Testis (tissue), 3 donors: ENCODE results near the gene CNPY4. TPM values are rescaled to one million over a fixed set of nuclear protein-coding genes. Genes with fewer than 3 reads are reported as not detected.
A peak's percentile ranks its signal among the peaks of the same experiment; 100 is the strongest.

ENCODE experiments used
- DNase-seq: peaks from one replicate; pipeline ENCODE4 v3.0.0-alpha.2; 2019
- H3K27ac ChIP-seq, 2 donors: fragments of 200-600 bp; sonication (generic); one replicate each; pipeline ENCODE4 v1.5.1; 2019
- H3K27me3 ChIP-seq: fragments of 200-600 bp; sonication (generic); one replicate; pipeline ENCODE4 v1.5.1; 2019
- H3K36me3 ChIP-seq: fragments of 200-600 bp; sonication (generic); one replicate; pipeline ENCODE4 v1.5.1; 2017; ENCODE audit warnings: low read depth; ENCODE audit errors: missing control alignments
- H3K4me1 ChIP-seq: fragments of 200-600 bp; sonication (generic); one replicate; pipeline ENCODE4 v1.5.1; 2019
- H3K4me3 ChIP-seq, 2 donors: fragments of 200-600 bp; sonication (generic); one replicate each; pipeline ENCODE4 v1.5.1; 2017 to 2019
- H3K9me3 ChIP-seq: fragments of 200-600 bp; sonication (generic); one replicate; pipeline ENCODE4 v1.5.1; 2017
- POLR2A ChIP-seq: fragments of 450-650 bp; IDR thresholded peaks from one replicate; pipeline ENCODE4 v1.6.1; 2017; ENCODE audit warnings: antibody characterized with exemption, mild to moderate bottlenecking, moderate library complexity
- WGBS, 2 donors: methylation state at CpG; one replicate each; pipeline ENCODE4 v1.1.5; 2018; 5-methylcytosine and 5-hydroxymethylcytosine counted together
- intact Hi-C: fragments of 100-400 bp; cut with DNase I; formaldehyde crosslinking; loops from one replicate; pipeline ENCODE4 v1.15.1; 2023; ENCODE audit warnings: low total_unique reads
- polyA plus RNA-seq: library from polyadenylated mRNA; stranded (reverse); fragments of 350-450 nt; fragmentation: Illumina TruSeq; extraction: RNeasy Lipid Tissue Mini Kit (QIAGEN cat#74804); gene quantifications from one replicate; pipeline ENCODE4 v1.2.3, GENCODE V29; 2014; ENCODE audit warnings: low read depth, low replicate concordance; ENCODE audit not compliant: insufficient read depth
- total RNA-seq, 2 donors: library from RNA; depleted of rRNA; stranded (reverse); fragments of >200 nt; gene quantifications; one replicate each; pipeline ENCODE4 v1.2.3, GENCODE V29; 2016
- TF ChIP-seq, protein P1 (sequence below), 3 experiments: fragments of 450-650 bp in 2 of 3; fragments of 200-600 bp in 1 of 3; sonication (generic) in 1 of 3; IDR thresholded peaks; one replicate each; pipeline ENCODE4 v1.5.1; 2016 to 2019; ENCODE audit warnings: antibody characterized with exemption in 3 of 3, mild to moderate bottlenecking in 2 of 3, moderate library complexity in 1 of 3

CNPY4 gene
- total and polyA plus RNA-seq, 3 donors from 2014 or later: 14.3 to 22.2 (median 19.3) TPM

GRCh38 chr7:100095289-100095688 is 24.1 kb upstream of the CNPY4 start:
- 83 to 85% methylated on average over 7 to 9 of the region's 9 CpGs for WGBS, 2 donors
- intact Hi-C loops: no loop called here
- H3K36me3 ChIP-seq: no peaks in the 10 kb centered on the region

GRCh38 chr7:100095704-100096103 is 23.7 kb upstream of the CNPY4 start:
- TF ChIP-seq, protein P1, sequence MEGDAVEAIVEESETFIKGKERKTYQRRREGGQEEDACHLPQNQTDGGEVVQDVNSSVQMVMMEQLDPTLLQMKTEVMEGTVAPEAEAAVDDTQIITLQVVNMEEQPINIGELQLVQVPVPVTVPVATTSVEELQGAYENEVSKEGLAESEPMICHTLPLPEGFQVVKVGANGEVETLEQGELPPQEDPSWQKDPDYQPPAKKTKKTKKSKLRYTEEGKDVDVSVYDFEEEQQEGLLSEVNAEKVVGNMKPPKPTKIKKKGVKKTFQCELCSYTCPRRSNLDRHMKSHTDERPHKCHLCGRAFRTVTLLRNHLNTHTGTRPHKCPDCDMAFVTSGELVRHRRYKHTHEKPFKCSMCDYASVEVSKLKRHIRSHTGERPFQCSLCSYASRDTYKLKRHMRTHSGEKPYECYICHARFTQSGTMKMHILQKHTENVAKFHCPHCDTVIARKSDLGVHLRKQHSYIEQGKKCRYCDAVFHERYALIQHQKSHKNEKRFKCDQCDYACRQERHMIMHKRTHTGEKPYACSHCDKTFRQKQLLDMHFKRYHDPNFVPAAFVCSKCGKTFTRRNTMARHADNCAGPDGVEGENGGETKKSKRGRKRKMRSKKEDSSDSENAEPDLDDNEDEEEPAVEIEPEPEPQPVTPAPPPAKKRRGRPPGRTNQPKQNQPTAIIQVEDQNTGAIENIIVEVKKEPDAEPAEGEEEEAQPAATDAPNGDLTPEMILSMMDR (IDR thresholded peaks at IDR 0.05): no peak
- TF ChIP-seq POLR2A: no peak
- 88 to 92% methylated on average over 8 to 17 of the region's 17 CpGs for WGBS, 2 donors
- H3K9me3 ChIP-seq: no peaks in the 10 kb centered on the region
- H3K27ac ChIP-seq: no peak overlapping the region
- no peak for DNase-seq
- H3K36me3 ChIP-seq: no peaks in the 10 kb centered on the region
- H3K4me1 ChIP-seq: peaks cover 11% of the 10 kb centered on the region
- H3K27me3 ChIP-seq: no peaks in the 10 kb centered on the region
- intact Hi-C loops: no loop called here
- H3K4me3 ChIP-seq: no peak overlapping the region

More at GRCh38 chr7:100095289-100095688, 24.1 kb upstream of the CNPY4 start:
- no peak for DNase-seq
- Histone ChIP-seq H3K4me3 (no peak overlapping the region), H3K27me3 (no peaks in the 10 kb centered on the region), H3K27ac (no peak overlapping the region), H3K4me1 (peaks cover 11% of the 10 kb centered on the region), H3K9me3 (no peaks in the 10 kb centered on the region)
- TF ChIP-seq, protein P1 (IDR thresholded peaks at IDR 0.05): no peak
- TF ChIP-seq POLR2A: no peak

GRCh38 chr7:100098913-100099312 is 20.5 kb upstream of the CNPY4 start:
- 76 to 81% methylated on average over 10 of the region's 10 CpGs for WGBS, 2 donors
- DNase-seq: no peak
- Histone ChIP-seq H3K36me3 (no peaks in the 10 kb centered on the region), H3K4me1 (no peaks in the 10 kb centered on the region), H3K9me3 (no peaks in the 10 kb centered on the region), H3K4me3 (no peak overlapping the region), H3K27ac (no peak overlapping the region), H3K27me3 (no peaks in the 10 kb centered on the region)
- TF ChIP-seq POLR2A: no peak
- TF ChIP-seq, protein P1 (IDR thresholded peaks at IDR 0.05): no peak
- intact Hi-C loops: no loop called here

GRCh38 chr7:100099452-100099851 is 20.0 kb upstream of the CNPY4 start:
- intact Hi-C loops: no loop called here
- no peaks in the 10 kb centered on the region for H3K9me3 ChIP-seq
- H3K27ac ChIP-seq: peak overlapping the region in 1 of 2 donors; percentile 93
- H3K27me3 ChIP-seq: no peaks in the 10 kb centered on the region
- no peaks in the 10 kb centered on the region for H3K4me1 ChIP-seq
- no peak overlapping the region for H3K4me3 ChIP-seq
- WGBS, 2 donors: 44 to 52% methylated on average over 11 to 12 of the region's 12 CpGs
- DNase-seq: no peak
- TF ChIP-seq, protein P1 (IDR thresholded peaks at IDR 0.05): no peak
- TF ChIP-seq POLR2A: no peak
- no peaks in the 10 kb centered on the region for H3K36me3 ChIP-seq

GRCh38 chr7:100100420-100101015 is 18.9 kb upstream of the CNPY4 start:
- peak; percentile 96 for DNase-seq
- Histone ChIP-seq H3K4me3 (peak overlapping the region; percentile 71 to 85), H3K9me3 (no peaks in the 10 kb centered on the region), H3K4me1 (no peaks in the 10 kb centered on the region), H3K27me3 (no peaks in the 10 kb centered on the region), H3K27ac (peak overlapping the region; percentile 66 to 93), H3K36me3 (no peaks in the 10 kb centered on the region)
- intact Hi-C loops: no loop called here
- 0 to 2% methylated on average over 10 to 58 of the region's 61 CpGs for WGBS, 2 donors
- no peak for TF ChIP-seq POLR2A
- TF ChIP-seq, protein P1 (IDR thresholded peaks at IDR 0.05): peak in 1 of 3 experiments; percentile 8
